HepG2 (cell line): ENCODE results near the gene C11orf68. TPM values are rescaled to one million over a fixed set of nuclear protein-coding genes. Genes with fewer than 3 reads are reported as not detected.

ENCODE experiments used
- AGO1 ChIP-seq: fragments of 200-400 bp; formaldehyde crosslinking; IDR thresholded peaks from 2 replicates; pipeline ENCODE4 v1.6.1; 2017; ENCODE audit warnings: mild to moderate bottlenecking, low read depth, low read length, moderate library complexity; ENCODE audit not compliant: poor library complexity, severe bottlenecking
- AGO2 ChIP-seq: fragments of 200-400 bp; formaldehyde crosslinking; optimal IDR thresholded peaks from 2 replicates; pipeline ENCODE3; 2017; ENCODE audit warnings: mild to moderate bottlenecking, low read depth, low read length, moderate library complexity
- CEBPG ChIP-seq: IDR thresholded peaks from 2 replicates; pipeline ENCODE4 v1.6.1; 2016
- EED ChIP-seq: sonication (generic); formaldehyde crosslinking; IDR thresholded peaks from 2 replicates; pipeline ENCODE4 v1.5.0; 2020; ENCODE audit warnings: mild to moderate bottlenecking, missing genetic modification reagents
- ELF3 ChIP-seq: IDR thresholded peaks from 2 replicates; pipeline ENCODE4 v1.6.1; 2016; ENCODE audit warnings: missing genetic modification reagents, missing compliant biosample characterization
- FOXO1 ChIP-seq: sonication (generic); formaldehyde crosslinking; IDR thresholded peaks from 2 replicates; pipeline ENCODE4 v1.4.0; 2020; ENCODE audit warnings: missing genetic modification reagents
- HNRNPL ChIP-seq: fragments of 200-400 bp; formaldehyde crosslinking; IDR thresholded peaks from 2 replicates; pipeline ENCODE4 v1.6.1; 2017; ENCODE audit warnings: mild to moderate bottlenecking, low read depth, low read length
- HOXA5 ChIP-seq: sonication (generic); formaldehyde crosslinking; IDR thresholded peaks from 2 replicates; pipeline ENCODE4 v1.4.0; 2020; ENCODE audit warnings: missing genetic modification reagents
- KDM5B ChIP-seq: sonication (generic); formaldehyde crosslinking; IDR thresholded peaks from 2 replicates; pipeline ENCODE4 v1.4.0; 2020; ENCODE audit warnings: missing genetic modification reagents, mild to moderate bottlenecking, borderline replicate concordance
- KLF12 ChIP-seq: sonication (generic); formaldehyde crosslinking; IDR thresholded peaks from 2 replicates; pipeline ENCODE4 v1.4.0; 2020; ENCODE audit warnings: missing genetic modification reagents, borderline replicate concordance
- MBNL3 ChIP-seq: fragments of 250-450 bp; sonication (Bioruptor Pico); conservative IDR thresholded peaks from 2 replicates; pipeline ENCODE4 v1.8.0; 2022; ENCODE audit warnings: mild to moderate bottlenecking, inconsistent platforms
- MEIS2 ChIP-seq: sonication (generic); formaldehyde crosslinking; IDR thresholded peaks from 2 replicates; pipeline ENCODE4 v1.9.0; 2021; ENCODE audit warnings: mild to moderate bottlenecking, missing genetic modification reagents
- NCOA1 ChIP-seq: sonication (generic); formaldehyde crosslinking; IDR thresholded peaks from 2 replicates; pipeline ENCODE4 v1.9.0; 2021; ENCODE audit warnings: missing genetic modification reagents
- PRPF4 ChIP-seq: fragments of 200-400 bp; formaldehyde crosslinking; IDR thresholded peaks from 2 replicates; pipeline ENCODE4 v1.6.1; 2016; ENCODE audit warnings: low read length, low read depth; ENCODE audit not compliant: poor library complexity, severe bottlenecking
- SALL2 ChIP-seq: sonication (generic); formaldehyde crosslinking; IDR thresholded peaks from 2 replicates; pipeline ENCODE4 v1.8.1; 2023; ENCODE audit warnings: mild to moderate bottlenecking, missing genetic modification reagents, inconsistent platforms
- SMAD3 ChIP-seq: sonication (generic); formaldehyde crosslinking; IDR thresholded peaks from 2 replicates; pipeline ENCODE4 v1.4.0; 2020; ENCODE audit warnings: missing genetic modification reagents
- SP4 ChIP-seq: sonication (generic); formaldehyde crosslinking; IDR thresholded peaks from 2 replicates; pipeline ENCODE4 v1.8.1; 2023; ENCODE audit warnings: mild to moderate bottlenecking, missing genetic modification reagents
- ZMYM4 ChIP-seq: sonication (generic); formaldehyde crosslinking; IDR thresholded peaks from 2 replicates; pipeline ENCODE4 v1.8.1; 2023; ENCODE audit warnings: mild to moderate bottlenecking, missing genetic modification reagents
- ZNF235 ChIP-seq: sonication (generic); formaldehyde crosslinking; IDR thresholded peaks from 2 replicates; pipeline ENCODE4 v1.8.1; 2023; ENCODE audit warnings: mild to moderate bottlenecking, missing genetic modification reagents, borderline replicate concordance
- ZNF501 ChIP-seq: sonication (generic); formaldehyde crosslinking; IDR thresholded peaks from 2 replicates; pipeline ENCODE4 v1.5.1; 2020; ENCODE audit warnings: mild to moderate bottlenecking, moderate library complexity, missing genetic modification reagents
- ZNF572 ChIP-seq: sonication (generic); formaldehyde crosslinking; IDR thresholded peaks from 2 replicates; pipeline ENCODE4 v1.5.1; 2020; ENCODE audit warnings: mild to moderate bottlenecking, missing genetic modification reagents
- polyA plus RNA-seq, 8 experiments: library from polyadenylated mRNA; depleted of rRNA in 3 of 8; stranded (reverse) in 7 of 8; unstranded in 1 of 8; fragments of >200 nt; fragmentation: Illumina TruSeq in 4 of 8; extraction: Trizol in 4 of 8; gene quantifications; 2 replicates each; pipeline versions ENCODE4 v1.2.1 to v1.2.3, GENCODE V29; 2011 to 2016; ENCODE audit warnings: low read depth in 4 of 8, missing spikeins in 1 of 8, mixed read lengths in 1 of 8; ENCODE audit not compliant: insufficient read depth in 1 of 8
- total RNA-seq, 5 experiments: library from RNA; depleted of rRNA; stranded (reverse); fragments of >200 nt; fragmentation: Illumina TruSeq; extraction: Trizol; gene quantifications; 2 replicates each; pipeline ENCODE4 v1.2.3, GENCODE V29; 2016; ENCODE audit warnings: low read depth in 1 of 5
- TF ChIP-seq, protein P1 (sequence below): sonication (generic); formaldehyde crosslinking; IDR thresholded peaks from 2 replicates; pipeline ENCODE4 v1.5.1; 2020; ENCODE audit warnings: mild to moderate bottlenecking, missing genetic modification reagents, moderate library complexity
- TF ChIP-seq, protein P2 (sequence below): sonication (generic); formaldehyde crosslinking; IDR thresholded peaks from 2 replicates; pipeline ENCODE4 v1.4.0; 2020; ENCODE audit warnings: missing genetic modification reagents
- TF ChIP-seq, protein P3 (sequence below): sonication (generic); formaldehyde crosslinking; conservative IDR thresholded peaks from 2 replicates; pipeline ENCODE4 v1.8.0; 2022; ENCODE audit warnings: mild to moderate bottlenecking, moderate library complexity, missing genetic modification reagents

C11orf68 gene
- total and polyA plus RNA-seq, 2 of the 13 experiments (the other 11 are each of a cell fraction or from before 2014, with no cell fraction given), result 8.4 to 28.3 TPM

DNA sequence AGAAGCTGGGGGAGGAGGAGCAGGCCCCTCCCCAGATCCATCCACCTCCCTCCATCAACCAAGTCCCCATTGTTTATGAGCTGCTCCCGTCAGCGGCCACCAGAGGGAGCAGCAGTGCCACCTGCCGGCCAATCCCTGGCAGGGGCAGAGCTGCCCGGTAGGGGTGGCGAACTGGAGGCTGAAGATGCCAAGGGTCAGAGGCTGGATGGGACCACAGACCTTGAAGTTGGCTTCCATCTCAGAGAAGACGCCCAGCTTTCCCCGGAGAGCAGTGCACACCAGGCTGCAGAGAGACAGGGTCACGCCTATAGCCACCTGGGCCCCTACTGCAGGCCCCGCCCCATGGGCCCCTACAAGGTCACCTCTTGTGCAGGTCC, 34.2 kb downstream of the C11orf68 start (continued):
- TF ChIP-seq, protein P1, sequence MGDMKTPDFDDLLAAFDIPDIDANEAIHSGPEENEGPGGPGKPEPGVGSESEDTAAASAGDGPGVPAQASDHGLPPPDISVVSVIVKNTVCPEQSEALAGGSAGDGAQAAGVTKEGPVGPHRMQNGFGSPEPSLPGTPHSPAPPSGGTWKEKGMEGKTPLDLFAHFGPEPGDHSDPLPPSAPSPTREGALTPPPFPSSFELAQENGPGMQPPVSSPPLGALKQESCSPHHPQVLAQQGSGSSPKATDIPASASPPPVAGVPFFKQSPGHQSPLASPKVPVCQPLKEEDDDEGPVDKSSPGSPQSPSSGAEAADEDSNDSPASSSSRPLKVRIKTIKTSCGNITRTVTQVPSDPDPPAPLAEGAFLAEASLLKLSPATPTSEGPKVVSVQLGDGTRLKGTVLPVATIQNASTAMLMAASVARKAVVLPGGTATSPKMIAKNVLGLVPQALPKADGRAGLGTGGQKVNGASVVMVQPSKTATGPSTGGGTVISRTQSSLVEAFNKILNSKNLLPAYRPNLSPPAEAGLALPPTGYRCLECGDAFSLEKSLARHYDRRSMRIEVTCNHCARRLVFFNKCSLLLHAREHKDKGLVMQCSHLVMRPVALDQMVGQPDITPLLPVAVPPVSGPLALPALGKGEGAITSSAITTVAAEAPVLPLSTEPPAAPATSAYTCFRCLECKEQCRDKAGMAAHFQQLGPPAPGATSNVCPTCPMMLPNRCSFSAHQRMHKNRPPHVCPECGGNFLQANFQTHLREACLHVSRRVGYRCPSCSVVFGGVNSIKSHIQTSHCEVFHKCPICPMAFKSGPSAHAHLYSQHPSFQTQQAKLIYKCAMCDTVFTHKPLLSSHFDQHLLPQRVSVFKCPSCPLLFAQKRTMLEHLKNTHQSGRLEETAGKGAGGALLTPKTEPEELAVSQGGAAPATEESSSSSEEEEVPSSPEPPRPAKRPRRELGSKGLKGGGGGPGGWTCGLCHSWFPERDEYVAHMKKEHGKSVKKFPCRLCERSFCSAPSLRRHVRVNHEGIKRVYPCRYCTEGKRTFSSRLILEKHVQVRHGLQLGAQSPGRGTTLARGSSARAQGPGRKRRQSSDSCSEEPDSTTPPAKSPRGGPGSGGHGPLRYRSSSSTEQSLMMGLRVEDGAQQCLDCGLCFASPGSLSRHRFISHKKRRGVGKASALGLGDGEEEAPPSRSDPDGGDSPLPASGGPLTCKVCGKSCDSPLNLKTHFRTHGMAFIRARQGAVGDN, result peak; percentile 72
- peak; percentile 58; the same call in 1 of the 2 replicates for TF ChIP-seq SMAD3 (CRISPR knock-in tag)
- TF ChIP-seq AGO1, result peak; percentile 29
- peak; percentile 75; the same call in 1 of the 2 replicates for TF ChIP-seq ZNF572 (CRISPR knock-in tag)
- TF ChIP-seq ELF3 (CRISPR knock-in tag), result peak; percentile 40; the same call in 1 of the 2 replicates
- TF ChIP-seq FOXO1 (CRISPR knock-in tag), result peak; percentile 81
- no peak for TF ChIP-seq EED (CRISPR knock-in tag)
- TF ChIP-seq SP4 (CRISPR knock-in tag), result 0 out of 2 replicates have a peak, but pooled peaks have one; percentile 23
- 0 out of 2 replicates have a peak, but pooled peaks have one; percentile 47 for TF ChIP-seq HOXA5 (CRISPR knock-in tag)
- TF ChIP-seq HNRNPL, result peak; percentile 99
- TF ChIP-seq ZNF235 (CRISPR knock-in tag), result no peak
- no peak; the same call in 1 of the 2 replicates for TF ChIP-seq CEBPG (CRISPR knock-in tag)
- no peak for TF ChIP-seq MEIS2
- TF ChIP-seq, protein P2, sequence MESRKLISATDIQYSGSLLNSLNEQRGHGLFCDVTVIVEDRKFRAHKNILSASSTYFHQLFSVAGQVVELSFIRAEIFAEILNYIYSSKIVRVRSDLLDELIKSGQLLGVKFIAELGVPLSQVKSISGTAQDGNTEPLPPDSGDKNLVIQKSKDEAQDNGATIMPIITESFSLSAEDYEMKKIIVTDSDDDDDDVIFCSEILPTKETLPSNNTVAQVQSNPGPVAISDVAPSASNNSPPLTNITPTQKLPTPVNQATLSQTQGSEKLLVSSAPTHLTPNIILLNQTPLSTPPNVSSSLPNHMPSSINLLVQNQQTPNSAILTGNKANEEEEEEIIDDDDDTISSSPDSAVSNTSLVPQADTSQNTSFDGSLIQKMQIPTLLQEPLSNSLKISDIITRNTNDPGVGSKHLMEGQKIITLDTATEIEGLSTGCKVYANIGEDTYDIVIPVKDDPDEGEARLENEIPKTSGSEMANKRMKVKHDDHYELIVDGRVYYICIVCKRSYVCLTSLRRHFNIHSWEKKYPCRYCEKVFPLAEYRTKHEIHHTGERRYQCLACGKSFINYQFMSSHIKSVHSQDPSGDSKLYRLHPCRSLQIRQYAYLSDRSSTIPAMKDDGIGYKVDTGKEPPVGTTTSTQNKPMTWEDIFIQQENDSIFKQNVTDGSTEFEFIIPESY (CRISPR knock-in tag), result peak; percentile 48; the same call in 1 of the 2 replicates
- peak; percentile 24 for TF ChIP-seq AGO2
- TF ChIP-seq KDM5B (CRISPR knock-in tag), result peak; percentile 41; the same call in 1 of the 2 replicates
- peak; percentile 56; the same call in 1 of the 2 replicates for TF ChIP-seq SALL2 (CRISPR knock-in tag)
- TF ChIP-seq ZMYM4 (CRISPR knock-in tag), result peak; percentile 23; the same call in 1 of the 2 replicates
- TF ChIP-seq, protein P3, sequence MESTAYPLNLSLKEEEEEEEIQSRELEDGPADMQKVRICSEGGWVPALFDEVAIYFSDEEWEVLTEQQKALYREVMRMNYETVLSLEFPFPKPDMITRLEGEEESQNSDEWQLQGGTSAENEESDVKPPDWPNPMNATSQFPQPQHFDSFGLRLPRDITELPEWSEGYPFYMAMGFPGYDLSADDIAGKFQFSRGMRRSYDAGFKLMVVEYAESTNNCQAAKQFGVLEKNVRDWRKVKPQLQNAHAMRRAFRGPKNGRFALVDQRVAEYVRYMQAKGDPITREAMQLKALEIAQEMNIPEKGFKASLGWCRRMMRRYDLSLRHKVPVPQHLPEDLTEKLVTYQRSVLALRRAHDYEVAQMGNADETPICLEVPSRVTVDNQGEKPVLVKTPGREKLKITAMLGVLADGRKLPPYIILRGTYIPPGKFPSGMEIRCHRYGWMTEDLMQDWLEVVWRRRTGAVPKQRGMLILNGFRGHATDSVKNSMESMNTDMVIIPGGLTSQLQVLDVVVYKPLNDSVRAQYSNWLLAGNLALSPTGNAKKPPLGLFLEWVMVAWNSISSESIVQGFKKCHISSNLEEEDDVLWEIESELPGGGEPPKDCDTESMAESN (CRISPR knock-in tag), result 0 out of 2 replicates have a peak, but pooled peaks have one; percentile 39
- no peak for TF ChIP-seq MBNL3 (CRISPR knock-in tag)
- TF ChIP-seq PRPF4, result no peak
- peak; percentile 68; the same call in 1 of the 2 replicates for TF ChIP-seq ZNF501 (CRISPR knock-in tag)
- no peak for TF ChIP-seq NCOA1 (CRISPR knock-in tag)
- no peak for TF ChIP-seq KLF12 (CRISPR knock-in tag)
